COLO829 (cell line): ENCODE results near the gene TNFRSF8.

ENCODE experiments used
- DNase-seq: peaks from one replicate; pipeline ENCODE4 v3.0.0; 2012; ENCODE audit warnings: low spot score

Gene TNFRSF8

DNA sequence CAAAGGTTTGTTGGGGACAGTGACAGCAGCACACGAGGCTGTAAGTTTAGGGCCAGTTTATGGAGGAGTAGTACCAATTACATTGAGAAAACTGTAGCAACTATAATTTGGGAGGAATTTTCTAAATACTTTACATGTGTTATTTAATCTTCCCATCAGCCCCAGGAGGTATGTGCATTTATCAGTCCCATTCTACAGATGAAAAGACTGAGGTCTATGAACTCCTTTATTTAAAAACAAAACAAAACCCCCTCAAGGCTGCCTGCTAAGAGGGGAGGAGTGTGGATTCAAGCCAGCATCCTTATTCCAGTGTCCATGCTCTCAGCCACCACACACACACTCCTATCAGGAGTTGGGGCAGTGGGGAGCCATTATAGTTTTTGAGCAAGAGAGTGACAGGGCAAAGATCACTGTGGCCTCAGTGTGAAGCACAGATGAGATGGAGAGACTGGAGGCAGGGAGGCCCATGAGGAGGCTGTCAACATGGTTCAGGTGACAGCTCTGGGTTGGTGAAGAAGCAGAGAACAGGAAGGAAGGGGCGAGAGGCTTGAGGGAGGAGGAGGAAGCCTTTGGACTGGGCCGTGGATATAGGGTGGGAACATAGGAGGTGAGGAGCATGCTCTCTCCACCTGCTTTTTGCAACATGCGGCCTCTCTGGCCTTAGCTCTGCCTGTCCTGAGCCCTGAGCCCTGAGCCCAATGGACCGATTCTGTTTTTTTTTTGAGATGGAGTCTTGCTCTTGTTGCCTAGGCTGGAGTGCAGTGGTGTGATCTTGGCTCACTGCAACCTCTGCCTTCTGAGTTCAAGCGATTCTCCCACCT, 113.4 kb downstream of the TNFRSF8 start:
- no peak for DNase-seq

DNA sequence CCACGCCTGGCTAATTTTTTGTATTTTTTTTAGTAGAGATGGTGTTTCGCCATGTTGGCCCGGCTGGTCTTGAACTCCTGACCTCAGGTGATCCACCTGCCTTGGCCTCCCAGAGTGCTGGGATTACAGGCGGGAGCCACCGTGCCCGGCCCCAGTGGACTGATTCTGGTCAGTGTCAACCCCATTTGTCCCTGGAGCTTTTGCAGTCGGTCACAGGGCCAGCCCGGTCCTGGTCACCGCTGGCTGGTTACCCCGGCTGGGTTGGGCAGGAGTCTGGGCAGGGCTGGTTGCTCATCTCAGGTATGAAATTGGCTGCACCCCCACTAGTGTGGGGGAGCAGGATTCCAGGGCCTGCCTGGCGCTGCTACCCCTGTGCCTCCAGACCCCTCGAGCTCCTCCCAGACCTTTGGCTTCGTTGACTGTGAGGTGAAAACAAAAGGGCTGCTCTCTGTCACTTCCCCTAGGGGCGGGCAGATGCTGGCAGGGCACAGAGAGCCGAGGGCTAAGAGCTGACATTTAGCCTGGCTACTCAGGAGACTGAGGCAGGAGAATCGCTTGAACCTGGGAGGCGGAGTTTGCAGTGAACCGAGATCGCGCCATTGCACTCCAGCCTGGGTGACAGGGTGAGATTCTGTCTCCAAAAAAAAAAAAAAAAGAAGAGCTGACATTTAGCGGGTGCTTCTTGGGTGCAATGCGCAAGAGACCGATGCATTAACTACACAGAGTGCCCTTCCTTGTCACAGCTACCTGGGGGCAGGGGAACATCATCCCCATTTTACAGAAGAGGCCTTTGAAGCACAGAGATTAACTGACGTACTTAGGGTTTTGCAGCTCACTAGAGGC, 114.3 kb downstream of the TNFRSF8 start:
- no peak for DNase-seq

DNA sequence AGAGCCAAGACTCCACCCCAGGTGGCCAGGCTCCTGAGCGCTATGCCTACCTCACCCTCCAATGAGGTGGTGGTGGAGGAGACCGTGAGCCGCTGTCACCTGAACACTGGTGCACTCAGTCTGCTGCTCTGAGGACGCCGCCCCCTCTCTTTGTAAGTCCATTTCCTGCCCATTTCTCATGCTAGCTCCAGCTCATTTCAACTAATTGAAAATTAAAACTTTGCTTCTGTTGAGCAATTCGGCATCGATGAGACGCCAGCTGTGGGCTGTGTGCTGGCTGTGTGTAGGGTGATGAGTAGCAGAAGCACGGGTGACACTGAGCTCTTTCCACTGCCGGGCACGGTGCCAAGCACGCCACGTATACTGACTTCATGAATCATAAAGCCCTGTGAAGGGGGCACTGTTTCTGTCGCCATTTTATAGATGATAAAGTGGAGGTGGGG, 114.9 kb downstream of the TNFRSF8 start:
- peak; percentile 25 for DNase-seq

DNA sequence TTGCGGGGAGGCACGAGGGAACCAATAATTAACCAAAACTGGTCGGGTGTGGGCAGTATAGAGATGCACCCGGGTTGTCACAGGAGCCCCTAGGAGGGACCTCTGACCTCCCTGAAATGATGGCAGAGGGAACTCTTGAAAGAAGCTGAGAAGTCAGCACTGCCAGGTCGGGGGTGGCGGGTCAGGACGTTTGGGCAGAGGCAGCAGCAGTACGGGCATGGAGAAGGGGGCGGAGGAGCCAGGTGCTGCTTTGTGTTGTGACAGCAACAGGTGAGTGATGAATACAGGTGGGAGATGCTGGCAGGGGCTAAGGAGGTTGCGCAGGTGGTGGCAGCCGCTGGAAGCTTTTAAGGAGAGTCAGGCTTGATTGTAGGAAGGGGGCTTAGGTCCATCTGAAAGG, 115.4 kb downstream of the TNFRSF8 start:
- no peak for DNase-seq

DNA sequence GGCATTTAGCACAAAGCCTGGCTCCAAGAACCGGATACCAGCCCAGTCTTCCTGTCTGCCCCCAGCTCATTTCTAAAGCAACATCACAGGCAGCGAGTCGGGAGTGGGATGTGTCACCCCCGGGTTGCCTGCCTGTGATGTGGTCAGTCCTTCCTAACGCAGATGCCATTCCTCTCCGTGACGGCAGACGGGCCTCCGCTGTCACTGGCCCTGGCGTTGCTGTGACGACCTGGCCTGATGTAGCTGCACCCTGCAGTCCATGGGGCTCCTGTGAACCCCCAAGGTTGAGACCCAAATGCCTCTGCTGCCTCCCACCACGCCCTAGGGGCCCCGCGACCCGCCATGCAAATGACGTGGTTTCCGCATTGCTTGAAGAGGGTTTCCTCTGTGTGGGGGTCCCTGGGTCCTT, 116.0 kb downstream of the TNFRSF8 start:
- no peak for DNase-seq

DNA sequence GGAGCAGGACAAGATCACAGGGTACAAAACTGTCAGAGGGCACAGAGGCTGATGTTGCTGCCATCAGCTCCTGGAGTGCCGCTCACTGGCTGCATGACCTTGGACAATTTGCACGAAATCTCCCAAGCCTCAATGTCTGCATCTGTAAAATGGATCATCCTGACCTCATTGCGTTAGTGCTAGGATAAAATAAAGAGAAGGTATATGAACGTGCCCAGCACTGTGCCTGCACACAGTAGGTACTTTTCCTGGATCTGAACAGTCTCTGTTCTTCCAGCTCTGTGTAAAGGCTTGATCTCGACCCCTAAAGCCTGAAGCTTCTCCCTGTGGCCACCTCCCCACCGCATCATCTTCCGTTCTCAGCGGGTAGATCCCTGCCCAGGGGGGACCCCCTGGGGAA, 116.6 kb downstream of the TNFRSF8 start:
- DNase-seq, result no peak

DNA sequence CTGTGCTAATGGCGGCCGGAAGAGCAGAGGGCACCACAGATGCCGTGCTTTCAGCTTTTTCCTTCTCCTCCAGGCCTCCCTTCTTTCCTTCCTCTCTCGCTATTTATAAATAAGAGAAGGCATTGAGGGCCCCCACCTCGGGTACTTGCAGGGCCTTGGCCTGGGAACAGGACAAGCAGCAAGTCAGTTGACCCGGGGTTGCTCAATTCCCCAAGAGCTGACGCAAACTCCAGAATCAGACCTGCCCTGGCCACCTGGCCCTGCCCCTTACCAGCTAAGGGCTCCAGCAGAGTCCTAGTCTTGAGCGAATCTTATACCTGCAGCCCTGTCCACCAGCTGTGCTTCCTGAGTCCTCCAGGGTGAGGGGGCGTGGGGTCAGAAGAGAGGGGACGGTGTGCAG, 117.2 kb downstream of the TNFRSF8 start:
- DNase-seq, result no peak

DNA sequence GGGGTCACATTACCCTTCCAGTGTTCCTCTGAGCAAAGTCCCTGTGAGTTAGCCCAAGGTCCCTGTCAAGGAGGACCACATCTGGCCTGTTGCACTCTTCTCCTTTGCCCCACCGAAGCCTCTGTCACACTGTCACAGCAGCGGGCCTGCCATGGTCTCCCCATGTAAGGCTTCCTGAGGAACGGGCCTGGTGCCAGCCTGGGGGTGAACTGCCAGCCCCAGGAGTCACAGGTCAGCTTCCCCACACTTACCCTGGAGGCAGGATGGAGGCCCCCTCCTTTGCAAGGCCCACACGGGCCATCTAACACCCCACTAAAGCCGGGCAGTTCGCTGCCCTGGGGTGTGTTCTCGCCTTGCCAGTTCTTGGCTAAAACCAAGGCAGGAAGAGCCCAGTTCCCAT, 117.8 kb downstream of the TNFRSF8 start:
- no peak for DNase-seq

DNA sequence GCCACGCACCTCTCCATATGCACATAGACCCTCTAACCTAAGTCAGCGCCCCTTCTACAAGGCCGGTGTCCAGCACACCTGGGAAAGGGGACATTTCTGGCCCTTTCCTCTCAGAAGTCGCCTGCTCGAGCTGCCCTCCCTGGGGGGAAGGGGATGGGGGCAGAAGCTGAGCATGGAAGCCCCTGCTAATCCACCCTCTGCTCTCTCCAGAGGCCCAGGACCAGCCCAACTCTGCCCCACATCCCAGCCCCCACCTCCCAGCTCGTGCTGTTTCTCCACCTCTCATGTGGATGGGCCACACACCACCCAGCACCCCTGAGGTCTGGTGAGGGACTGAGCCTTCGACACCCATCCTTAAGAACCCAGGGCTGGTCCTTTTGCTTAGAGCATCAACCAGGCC, 118.5 kb downstream of the TNFRSF8 start:
- DNase-seq, result no peak

DNA sequence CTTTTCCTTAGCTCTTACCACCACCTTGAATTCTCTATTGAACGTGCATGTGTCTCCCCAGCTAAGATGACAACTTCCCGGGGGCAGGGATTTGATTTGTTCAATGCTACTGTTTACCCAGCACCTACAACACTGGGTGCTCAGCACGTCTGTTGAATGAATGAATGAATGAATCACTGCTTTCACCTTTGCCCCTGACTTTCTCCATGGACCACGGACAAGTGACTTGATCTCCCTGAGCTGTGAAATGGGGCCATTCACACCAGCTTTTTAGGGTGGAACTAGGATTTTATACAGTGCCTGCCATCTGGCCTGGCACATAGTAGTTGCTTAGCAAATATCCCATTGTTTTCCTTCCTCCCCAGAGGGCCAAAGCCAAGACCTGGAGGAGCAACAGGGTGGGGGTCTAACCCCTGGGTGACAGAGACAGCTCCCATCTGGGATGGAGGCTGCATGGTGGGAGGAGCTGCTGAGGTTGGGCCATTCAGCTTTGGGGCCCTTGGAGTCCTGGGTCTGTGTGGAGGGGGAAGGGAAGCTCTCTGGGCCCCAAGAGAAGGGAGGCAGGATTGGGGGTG, 119.4 kb downstream of the TNFRSF8 start:
- DNase-seq, result no peak

DNA sequence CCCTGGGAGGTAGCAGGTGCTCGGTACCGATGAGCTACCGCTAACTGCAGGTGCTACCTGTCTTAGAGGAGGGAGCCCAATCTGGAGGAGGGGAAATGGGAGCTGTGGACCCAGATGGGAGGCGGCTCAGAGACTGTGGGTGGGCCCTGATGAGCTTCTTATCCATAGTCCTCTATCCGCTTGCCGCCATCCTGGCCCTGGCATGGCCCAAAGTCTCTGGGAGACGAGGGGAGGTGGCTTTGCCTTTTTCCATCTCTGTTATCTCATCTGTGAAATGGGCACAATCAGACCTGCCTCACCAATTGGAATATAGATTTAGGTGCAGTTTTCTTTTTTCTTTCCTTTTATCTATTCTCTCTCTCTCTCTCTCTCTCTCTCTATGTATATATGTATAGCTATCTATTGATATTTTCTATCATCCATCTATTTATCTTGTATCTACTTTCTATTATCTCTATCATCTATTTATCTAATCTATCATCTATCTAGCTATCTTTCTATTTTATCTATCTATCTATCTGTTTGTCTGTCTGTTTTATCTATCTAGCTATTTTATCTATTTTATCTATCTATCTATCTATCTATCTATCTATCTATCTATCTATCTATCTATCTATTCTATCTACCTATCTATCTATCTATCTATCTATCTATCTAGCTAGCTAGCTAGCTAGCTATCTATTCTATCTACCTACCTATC, 120.1 kb downstream of the TNFRSF8 start:
- DNase-seq, result no peak

DNA sequence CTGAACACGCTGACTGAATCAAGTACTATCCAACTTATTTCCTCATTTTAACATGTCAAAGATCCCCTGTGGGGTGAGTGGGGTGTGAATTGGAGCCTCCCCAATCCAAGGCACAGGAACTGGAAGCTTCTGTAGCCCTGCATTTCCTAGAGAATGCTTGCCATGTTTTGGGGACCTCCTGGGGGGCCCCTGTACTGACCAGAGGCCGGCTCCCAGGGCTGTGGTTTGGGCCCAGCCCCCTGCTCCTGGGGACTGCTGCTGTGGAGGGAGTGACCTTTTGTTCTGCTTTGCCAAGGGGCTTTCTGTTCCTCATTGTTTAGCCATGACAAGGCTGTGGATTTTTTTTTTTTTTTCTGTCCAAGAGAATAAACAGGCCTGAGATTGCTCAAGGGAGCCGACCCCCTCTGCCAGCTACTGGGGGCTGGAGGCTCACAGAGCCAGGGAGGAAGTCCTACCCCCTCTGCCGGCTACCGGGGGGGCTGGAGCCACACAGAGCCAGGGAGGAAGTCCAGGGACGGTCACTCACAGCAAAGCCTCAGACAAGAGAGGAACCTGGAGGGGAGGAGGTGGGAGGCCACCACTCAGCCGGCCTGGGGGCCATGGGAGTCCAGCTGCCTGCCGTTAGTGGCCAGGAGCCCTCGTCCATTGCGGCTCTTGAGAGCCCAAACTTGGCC, 121.0 kb downstream of the TNFRSF8 start:
- no peak for DNase-seq

DNA sequence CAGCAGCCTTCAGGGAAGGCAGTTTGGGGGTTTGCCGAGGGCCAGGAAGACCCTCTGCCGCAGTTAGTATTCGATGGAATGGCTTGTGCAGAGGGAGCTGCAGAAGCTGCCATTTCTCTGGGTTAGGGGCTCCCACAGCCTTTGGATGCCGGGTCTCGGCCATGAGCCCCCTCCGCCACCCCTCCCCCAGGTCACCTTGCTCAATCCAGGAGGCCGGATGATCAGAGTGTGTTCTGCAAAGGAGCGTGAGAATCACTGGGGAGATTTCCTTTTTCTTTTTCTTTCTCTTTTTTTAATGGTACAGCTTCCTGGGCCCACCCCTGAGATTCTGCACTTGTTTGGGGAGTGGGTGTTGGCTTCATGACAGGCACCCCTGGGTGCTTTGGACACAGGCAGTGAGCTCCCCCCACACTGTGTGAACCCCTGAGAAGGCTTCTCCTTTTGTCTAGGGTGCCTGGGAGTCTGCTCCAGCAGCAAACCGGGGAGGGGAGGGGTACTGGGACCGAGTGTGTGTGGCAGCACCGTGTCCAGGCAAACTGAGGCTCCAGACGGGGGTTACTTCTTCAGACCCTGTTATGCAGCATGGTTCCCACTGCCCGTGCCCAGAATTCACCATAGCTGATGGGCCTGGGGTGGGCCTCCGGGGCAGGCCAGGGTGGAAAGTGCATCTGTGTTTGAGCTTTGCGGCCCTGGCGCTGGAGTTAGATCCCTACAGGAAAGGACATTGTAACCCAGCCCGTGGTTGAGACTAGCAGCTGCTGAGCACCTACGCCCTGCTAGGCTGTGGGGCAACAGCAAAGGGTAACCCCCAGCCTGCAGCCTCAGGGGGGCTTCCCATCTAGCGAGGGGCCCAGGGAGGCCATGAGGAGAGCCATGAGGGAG, 122.2 kb downstream of the TNFRSF8 start:
- no peak for DNase-seq

DNA sequence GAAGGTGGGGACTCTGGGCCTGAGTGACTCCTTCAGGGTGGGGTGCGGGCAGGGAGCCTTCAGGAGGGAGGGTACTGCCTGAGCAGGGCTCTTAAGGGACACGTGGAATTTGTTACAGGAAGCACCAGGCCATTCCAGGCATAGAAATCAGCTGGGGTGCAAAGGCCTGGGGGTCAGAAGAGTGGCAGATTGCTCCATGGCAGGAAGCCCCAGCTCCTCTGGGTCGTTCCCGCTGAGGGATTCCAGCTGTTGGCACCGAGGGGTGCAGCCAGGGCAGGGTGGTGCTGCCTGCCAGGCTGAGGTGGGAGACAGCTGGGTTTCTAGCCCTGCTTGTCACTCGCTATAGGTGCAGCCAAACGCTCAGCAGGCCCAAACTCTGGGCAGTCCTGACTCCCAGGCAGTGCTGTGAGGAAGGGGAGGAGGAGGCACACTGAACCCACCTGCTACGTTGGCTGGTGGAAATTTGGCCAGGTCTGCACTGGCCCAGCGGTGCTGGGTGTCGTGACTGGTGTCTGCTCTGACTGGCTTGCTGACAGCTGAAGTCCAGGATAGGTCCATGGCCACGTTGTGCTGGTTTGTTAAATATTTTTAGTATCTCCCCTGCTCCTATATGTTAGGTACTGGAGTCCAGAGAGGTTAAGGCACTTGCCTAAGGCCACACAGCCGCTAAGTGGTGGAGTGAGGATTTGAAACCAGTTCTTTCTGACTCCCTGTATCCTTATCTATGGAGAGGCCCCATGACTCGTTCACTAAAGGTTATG, 123.0 kb downstream of the TNFRSF8 start:
- DNase-seq, result no peak

DNA sequence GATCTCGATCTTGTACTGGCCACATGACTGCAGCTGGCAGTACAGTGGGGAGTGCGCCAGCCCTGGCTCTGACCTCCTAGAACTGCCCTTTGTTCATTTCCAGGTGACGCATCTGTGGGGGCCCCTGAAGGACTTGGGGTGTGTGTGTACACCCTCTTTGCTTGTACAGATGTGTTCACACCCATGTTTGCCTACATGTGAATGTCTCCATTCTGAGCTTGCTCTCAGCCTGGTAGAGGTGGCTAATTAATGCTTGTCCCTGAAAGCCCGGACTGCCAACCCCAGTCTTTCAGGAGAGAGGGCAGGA, 123.5 kb downstream of the TNFRSF8 start:
- DNase-seq, result no peak

DNA sequence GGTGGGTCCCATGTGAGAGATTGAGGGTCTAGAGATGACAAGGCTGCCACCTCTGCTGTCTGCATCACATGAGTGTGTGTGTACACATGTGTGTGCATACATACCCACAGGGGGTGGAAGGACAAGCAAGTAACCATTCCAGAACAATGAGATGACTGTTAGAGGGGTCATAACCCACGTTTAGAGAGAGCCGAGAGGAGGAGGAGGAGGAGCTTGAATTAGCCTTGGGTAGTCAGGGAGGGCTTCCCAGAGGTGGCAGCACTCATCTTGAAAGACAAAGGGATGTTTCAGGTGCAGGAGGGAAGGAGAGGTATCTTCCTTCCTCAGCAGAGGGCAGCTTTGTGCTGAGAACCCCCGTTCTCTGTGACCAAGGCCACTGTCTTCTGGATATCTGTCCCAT, 125.0 kb downstream of the TNFRSF8 start:
- peak; percentile 73 for DNase-seq

DNA sequence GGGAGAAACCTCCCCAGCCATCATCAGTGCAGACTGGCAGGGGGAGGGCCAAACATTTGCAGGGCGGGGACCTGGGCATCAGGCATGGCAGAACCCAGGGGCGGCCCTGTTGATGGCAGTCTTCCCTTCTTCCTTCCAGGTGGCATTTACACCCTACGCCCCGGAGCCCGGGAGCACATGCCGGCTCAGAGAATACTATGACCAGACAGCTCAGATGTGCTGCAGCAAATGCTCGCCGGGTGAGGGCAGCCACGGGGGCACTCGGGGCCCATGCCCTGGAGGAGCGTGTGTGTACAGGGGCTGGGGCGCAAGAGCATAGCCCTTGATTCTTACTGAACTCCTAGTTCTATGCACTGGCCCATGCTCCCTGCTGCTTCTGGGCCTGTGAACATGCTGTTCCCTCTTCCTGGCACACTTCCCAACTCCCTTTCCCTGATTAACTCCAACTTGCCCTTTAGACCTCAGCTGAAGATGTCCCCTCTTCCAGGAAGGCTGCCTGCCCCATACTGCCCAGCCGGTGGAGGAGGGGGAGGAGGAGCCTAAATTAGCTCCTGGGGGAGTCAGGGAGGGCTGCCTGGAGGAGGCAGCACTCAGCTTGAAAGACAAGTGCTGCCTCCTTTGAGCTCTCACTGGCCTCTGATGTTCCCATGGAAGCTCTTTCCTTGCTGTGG, 125.7 kb downstream of the TNFRSF8 start:
- no peak for DNase-seq

DNA sequence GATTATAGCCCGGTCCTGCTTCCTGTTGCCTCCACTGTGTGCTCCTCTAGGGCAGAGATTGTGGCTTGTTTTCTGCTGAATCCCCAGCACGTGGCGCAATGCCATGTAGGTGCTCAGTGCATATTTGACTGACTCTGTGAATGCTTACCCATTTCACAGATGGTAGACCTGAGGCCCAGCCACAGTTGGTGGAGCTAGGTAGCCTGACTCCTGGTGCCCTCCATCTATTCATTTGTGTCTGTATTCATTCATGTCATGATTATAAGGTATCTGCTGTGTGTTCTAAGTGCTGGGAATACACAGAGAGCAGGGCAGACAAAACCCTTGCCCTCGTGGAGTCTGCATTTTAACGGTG, 126.2 kb downstream of the TNFRSF8 start:
- DNase-seq, result no peak

DNA sequence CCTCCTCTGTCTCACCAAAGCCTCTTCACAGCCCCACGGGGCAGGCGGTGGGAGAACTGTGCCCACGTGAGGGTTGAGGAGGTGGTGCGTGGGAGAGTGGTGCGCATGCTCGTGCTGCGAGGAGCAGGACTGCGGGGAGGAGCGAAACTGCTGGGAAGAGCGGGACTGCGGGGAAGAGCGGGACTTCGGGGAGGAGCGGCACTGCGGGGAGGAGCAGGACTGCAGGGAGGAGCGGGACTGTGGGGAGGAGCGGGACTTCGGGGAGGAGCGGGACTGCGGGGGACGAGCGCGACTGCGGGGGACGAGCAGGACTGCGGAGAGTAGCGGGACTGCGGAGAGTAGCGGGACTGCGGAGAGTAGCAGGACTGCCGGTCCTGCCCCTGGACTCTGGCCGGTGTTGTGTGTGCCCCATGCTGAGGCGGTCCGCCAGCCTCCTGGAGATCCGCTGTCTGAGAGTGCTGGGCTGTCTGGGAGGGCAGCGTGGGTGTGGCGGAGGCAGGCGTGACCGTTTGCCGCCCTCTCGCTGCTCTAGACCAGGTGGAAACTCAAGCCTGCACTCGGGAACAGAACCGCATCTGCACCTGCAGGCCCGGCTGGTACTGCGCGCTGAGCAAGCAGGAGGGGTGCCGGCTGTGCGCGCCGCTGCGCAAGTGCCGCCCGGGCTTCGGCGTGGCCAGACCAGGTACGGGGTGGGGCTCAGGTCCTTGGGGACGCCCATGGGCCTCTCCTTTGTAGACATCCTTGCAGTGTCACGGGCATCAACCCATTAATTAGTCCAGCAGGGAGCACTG, 128.3 kb downstream of the TNFRSF8 start:
- no peak for DNase-seq
